ENCODE results near the gene KANSL1L.

- TF ChIP-seq SP1 (IDR thresholded peaks at IDR 0.05; ENCODE audit: low read depth) (no peak), MAX (IDR thresholded peaks at IDR 0.05) (no peak), CBX3 (IDR thresholded peaks at IDR 0.05; ENCODE audit: low read depth) (no peak), CTCF (IDR thresholded peaks at IDR 0.05 in 2 of 3, conservative IDR thresholded peaks at IDR 0.05 in 1 of 3; ENCODE audit: borderline replicate concordance in 1 of 3, insufficient read depth in 1 of 3, low read depth in 2 of 3, low read length in 2 of 3) (no peak)
Measured at GRCh38 chr2:210174086-210174485, 2.9 kb upstream of the KANSL1L start.

All from HCT116 (cell line).